AG09309 (cell line): Measurements from ENCODE around the gene JAKMIP2.
"Not testable (repeated sequence)": the region's sequence is repeated elsewhere in the genome, so short reads cannot be mapped to it uniquely, and the experiment has no call there.

Experiments
- DNase-seq: peaks from one replicate; pipeline ENCODE4 v3.0.0-alpha.2; 2010; ENCODE audit warnings: low read depth
- H3K4me3 ChIP-seq: 2 replicates; pipeline ENCODE4 v1.5.1; 2011; ENCODE audit warnings: mild to moderate bottlenecking, low read depth, low read length, moderate library complexity; ENCODE audit not compliant: control insufficient read depth
- TF ChIP-seq, protein P1 (sequence below): IDR thresholded peaks from 2 replicates; pipeline ENCODE4 v1.5.1; 2011; ENCODE audit warnings: mild to moderate bottlenecking, low read depth, low read length, inconsistent platforms; ENCODE audit not compliant: insufficient read depth, control insufficient read depth; ENCODE audit errors: missing control alignments

Gene JAKMIP2

DNA sequence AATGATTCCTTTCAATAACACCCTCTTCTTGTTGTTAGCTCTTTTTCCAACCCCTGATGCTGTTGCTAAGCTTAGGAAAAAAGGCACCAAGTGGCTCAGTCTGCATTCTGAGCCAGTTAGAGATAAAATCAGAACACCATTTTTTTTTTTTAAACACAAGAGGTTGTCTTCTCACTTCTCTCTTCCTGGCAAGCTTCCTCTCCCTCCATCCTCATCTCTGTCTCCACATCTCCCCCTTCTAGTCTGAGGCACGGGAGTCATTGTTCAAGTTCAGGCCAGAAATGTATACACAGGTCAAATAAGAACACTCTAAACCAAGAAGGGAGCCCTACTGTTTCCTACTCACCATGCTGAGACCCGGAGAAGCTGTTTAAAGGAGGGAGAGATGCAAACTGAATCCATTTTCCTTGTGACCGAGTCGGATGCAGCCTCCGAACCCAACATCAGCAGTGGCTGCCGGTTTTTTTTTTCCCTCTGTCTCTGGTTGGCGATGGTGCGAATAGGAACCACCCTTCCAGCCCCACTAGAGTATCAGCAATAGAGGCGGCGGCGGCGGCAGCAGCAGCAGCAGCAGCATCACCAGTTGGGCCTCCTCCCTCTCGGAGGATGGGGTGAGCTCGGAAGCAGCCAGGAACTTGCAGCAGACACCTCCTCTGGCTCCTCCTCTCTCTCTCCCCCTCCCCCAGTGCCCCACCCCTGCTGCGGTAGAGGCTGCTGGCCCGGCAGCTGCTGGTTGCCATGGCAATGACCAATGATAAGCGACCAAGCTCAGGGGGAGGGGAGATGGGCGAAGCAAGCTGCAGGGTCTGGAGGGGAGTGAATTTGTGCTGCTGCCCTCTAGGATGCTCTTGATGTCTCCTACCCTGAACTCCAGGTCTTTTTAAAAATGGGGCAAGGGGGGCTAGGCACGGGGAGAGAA, at the start of gene JAKMIP2:
Gene JAKMIP2 (minus strand): TSS at position 619 of the 919 bp plus-strand sequence. CDS start 110,922 bp downstream, outside the sequence.
- TF ChIP-seq, protein P1, sequence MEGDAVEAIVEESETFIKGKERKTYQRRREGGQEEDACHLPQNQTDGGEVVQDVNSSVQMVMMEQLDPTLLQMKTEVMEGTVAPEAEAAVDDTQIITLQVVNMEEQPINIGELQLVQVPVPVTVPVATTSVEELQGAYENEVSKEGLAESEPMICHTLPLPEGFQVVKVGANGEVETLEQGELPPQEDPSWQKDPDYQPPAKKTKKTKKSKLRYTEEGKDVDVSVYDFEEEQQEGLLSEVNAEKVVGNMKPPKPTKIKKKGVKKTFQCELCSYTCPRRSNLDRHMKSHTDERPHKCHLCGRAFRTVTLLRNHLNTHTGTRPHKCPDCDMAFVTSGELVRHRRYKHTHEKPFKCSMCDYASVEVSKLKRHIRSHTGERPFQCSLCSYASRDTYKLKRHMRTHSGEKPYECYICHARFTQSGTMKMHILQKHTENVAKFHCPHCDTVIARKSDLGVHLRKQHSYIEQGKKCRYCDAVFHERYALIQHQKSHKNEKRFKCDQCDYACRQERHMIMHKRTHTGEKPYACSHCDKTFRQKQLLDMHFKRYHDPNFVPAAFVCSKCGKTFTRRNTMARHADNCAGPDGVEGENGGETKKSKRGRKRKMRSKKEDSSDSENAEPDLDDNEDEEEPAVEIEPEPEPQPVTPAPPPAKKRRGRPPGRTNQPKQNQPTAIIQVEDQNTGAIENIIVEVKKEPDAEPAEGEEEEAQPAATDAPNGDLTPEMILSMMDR: no peak
- DNase-seq: no peak
- no peak within 1 kb of the TSS for H3K4me3 ChIP-seq

DNA sequence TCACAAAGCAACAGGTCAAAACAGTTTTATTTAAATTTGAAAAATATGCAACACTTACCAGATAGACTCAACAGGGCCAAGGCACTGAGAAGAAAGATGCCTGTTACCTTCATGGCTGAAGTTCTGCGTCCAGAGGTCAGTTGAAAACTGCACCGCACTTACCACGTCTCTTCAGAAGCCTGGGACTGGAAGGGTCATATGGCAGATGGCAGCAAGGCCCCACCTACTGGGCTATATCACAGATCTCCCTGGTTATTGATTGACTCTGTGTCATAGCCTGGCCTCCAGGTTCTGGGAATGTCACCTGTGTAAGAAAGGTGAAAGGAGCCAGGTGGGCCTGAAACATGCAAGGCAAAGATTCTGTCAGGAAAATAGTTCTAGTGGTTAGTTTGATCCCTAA, 48.9 kb upstream of the JAKMIP2 start, which contains the start of gene SPINK1:
Gene SPINK1 (minus strand): TSS at position 207 of the 400 bp plus-strand sequence. CDS start 94 bp downstream, at position 113.
- TF ChIP-seq, protein P1: no peak

DNA sequence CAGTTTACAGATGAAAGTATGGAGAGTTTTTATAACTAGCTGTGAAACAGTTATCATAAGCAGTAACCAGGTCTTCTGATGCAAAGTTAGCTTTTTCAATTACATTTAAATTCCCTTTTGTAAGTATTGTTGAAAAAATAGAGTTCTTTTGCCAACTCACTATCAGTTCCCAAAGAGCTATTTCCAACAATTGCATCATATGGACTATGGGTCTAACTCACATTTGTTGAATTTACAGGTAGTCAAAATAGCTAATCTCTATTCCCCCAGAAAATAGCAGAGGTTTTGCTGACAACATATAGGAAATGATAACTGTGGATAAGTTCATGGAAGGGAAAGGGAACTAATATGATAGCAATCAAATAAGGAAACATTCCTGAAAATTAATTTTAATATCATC, 47.5 kb upstream of the JAKMIP2 start:
- H3K4me3 ChIP-seq: no peak overlapping the region
- no peak for DNase-seq
- TF ChIP-seq, protein P1: no peak

More for the DNA sequence above, 48.9 kb upstream of the JAKMIP2 start, which contains the start of gene SPINK1:
- no peak within 1 kb of the TSS for H3K4me3 ChIP-seq
- no peak for DNase-seq

DNA sequence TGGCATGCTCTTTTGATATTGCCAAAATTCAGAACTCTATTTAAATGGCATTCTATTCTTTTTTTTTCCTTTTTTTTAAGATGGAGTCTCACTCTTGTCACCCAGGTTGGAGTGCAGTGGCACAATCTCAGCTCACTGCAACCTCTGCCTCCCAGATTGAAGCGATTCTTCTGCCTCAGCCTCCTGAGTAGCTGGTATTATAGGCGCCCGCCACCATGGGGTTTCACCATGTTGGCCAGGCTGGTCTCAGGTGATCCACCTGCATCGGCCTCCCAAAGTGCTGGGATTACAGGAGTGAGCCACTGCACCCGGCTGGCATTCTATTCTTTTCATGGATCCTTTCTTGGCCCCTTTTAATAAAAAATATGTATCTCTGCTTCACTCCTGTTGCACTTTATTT, 44.5 kb upstream of the JAKMIP2 start:
- not testable (repeated sequence) for H3K4me3 ChIP-seq, DNase-seq

DNA sequence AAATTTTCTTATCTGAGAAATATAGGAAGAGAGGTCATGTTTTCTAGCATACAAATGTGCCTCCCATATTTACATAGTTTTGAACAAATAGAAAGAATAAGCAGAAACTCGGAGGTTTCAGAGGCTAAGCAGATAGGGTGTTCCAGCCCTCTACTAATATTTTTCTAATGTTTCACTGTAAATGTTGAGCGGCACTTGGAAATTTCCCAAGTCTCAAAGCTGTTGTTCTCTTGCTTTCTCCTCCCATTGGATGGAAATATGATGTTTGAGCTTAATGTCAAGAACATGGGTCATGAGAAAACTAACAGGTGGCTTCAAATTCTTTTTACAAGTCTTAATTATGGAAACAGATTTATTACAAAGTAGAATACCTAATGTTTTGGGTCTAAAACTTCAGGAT, 43.8 kb upstream of the JAKMIP2 start:
- TF ChIP-seq, protein P1: no peak
- no peak overlapping the region for H3K4me3 ChIP-seq
- no peak for DNase-seq

DNA sequence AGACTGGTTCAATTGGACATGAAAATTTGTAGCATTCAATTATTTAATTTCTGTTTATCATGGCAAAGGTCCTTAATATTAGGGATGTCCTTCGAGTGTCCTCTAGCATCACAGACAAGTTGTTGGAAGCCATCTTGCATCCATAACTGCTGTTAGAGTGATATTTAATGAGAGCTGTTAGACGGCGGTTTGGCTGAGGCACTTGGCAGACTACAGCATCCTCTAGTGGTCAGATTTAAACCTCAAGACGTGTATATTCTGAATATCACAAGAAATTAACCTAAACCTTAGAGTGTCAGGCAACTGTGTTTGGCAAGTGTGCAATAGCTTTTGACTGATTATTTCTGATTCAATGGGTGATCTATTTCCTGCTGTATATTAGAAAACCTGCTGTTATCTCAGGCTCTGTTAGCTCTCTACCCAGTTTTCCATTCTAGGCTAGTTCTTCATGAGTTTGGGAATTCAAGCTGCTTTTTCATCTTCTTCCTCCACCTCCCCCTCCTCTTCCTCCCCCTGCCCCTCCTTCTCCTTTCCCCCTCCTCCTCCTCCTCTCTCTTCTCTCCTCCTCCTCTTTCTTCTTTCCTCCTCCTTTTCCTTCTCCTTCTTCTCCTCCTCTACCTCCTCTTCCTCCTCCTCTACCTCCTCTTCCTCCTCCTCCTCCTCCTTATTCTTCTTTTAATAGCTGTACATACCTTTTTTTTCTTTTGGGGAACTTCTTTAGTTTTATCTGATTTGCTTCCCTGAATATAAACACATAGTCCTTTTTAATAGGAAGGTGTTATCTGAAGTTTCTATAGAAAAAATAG, 40.4 kb upstream of the JAKMIP2 start:
- peak; percentile 38 for DNase-seq
- TF ChIP-seq, protein P1: peak; percentile 88
- H3K4me3 ChIP-seq: no peak overlapping the region

DNA sequence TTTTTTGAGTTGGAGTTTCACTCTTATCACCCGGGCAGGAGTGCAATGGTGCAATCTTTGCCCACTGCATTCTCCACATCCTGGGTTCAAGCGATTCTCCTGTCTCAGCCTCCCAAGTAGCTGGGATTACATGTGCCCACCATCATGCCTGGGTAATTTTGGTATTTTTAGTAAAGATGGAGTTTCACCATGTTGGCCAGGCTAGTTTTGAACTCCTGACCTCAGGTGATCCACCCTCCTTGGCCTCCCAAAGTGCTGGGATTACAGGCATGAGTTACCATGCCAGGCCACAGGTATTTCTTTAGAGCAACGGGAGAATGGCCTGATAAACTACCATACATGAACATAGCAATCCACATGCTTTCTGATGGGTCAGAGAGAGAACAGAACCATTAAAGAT, 39.7 kb upstream of the JAKMIP2 start:
- not testable (repeated sequence) for H3K4me3 ChIP-seq, DNase-seq
